ENCODE data around the gene INPP5F. TPM values are rescaled to one million over a fixed set of nuclear protein-coding genes. Genes with fewer than 3 reads are reported as not detected.
A peak's percentile ranks its signal among the peaks of the same experiment; 100 is the strongest.

INPP5F gene
- total and polyA plus RNA-seq, 9 of the 15 experiments (the other 6 are each of a cell fraction or from before 2014, with no cell fraction given): 1.6 to 7.3 (median 6.0) TPM

DNA sequence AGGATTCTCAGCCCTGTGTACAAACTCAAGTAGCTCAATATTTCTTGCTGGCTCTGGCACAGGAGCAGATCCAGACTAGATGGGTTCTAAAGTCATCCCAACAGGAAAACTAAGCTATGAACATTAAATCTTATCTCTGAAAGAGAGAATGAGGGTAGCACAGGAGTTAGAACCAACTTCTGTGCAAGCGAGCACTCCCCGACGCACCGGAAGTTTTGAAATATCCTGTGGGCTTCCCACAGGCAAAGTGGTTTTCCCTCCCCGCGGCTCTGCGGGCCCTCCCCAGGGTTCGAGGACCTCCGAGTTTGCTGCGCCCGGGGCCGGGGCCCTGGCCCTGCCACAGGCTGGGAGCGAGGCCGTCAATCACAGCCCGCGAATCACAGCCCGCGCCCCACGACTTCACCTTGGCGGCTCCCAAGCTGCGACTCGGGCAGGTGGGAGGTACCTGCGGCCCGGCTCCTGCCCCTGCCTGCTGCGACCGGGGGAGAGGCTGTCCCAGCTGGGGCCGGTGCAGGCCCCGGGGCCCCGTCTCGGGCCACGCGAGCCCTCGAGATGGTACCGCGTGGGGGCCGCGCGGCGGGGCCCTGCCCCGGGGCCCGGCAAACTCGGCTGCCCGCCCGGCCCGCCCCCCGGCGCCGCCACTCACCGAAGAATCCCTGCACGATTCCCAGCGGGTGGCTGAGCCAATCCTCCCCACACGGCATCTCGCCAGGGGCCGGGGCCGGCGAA lies 146.2 kb downstream of the INPP5F start (continued):
- TF ChIP-seq MGA (IDR thresholded peaks at IDR 0.05): no peak; the same call in 1 of the 2 replicates
- TF ChIP-seq KAT2B (IDR thresholded peaks at IDR 0.05; ENCODE audit: low read depth, low read length): no peak
- no peak for TF ChIP-seq JUN (IDR thresholded peaks at IDR 0.05; ENCODE audit: borderline replicate concordance, low read depth, low read length)
- no peak for TF ChIP-seq JUN (CRISPR knock-in tag; IDR thresholded peaks at IDR 0.05; ENCODE audit: borderline replicate concordance)
- TF ChIP-seq BRCA1 (IDR thresholded peaks at IDR 0.05): no peak
- no peak for TF ChIP-seq BRCA1 (CRISPR knock-in tag; IDR thresholded peaks at IDR 0.05)
- no peak for TF ChIP-seq HOXB6 (CRISPR knock-in tag; IDR thresholded peaks at IDR 0.05; ENCODE audit: borderline replicate concordance)
- TF ChIP-seq SMAD1 (IDR thresholded peaks at IDR 0.05; ENCODE audit: low read depth, low read length, partially characterized antibody): peak; percentile 22
- TF ChIP-seq SAFB (IDR thresholded peaks at IDR 0.05; ENCODE audit: borderline replicate concordance, low read depth, low read length): peak; percentile 61
- no peak for TF ChIP-seq RFX7 (CRISPR knock-in tag; IDR thresholded peaks at IDR 0.05)

Data from K562 (cell line).